Right atrium auricular region (tissue), 2 donors: ENCODE measurements around the gene RPAIN. TPM values are rescaled to one million over a fixed set of nuclear protein-coding genes. Genes with fewer than 3 reads are reported as not detected.

ENCODE experiments used
- DNase-seq: peaks from one replicate; pipeline ENCODE4 v3.0.0-alpha.2; 2019; ENCODE audit warnings: low spot score
- H3K27ac ChIP-seq, 2 donors: fragments of 200-600 bp; sonication (generic); 1 replicate in 1 of 2; 2 replicates in 1 of 2; pipeline ENCODE4 v1.5.1; 2016 to 2019
- H3K27me3 ChIP-seq, 2 donors: fragments of 200-600 bp; sonication (generic); one replicate each; pipeline versions ENCODE4 v1.5.1 to v1.6.0; 2017 to 2019
- H3K36me3 ChIP-seq: fragments of 200-600 bp; sonication (generic); one replicate; pipeline ENCODE4 v1.5.1; 2016
- H3K4me1 ChIP-seq, 2 donors: fragments of 200-600 bp; sonication (generic); one replicate each; pipeline versions ENCODE4 v1.5.1 to v1.6.0; 2017 to 2019
- H3K4me3 ChIP-seq, 2 donors: fragments of 200-600 bp; sonication (generic); 1 replicate in 1 of 2; 2 replicates in 1 of 2; pipeline ENCODE4 v1.5.1; 2017 to 2019; ENCODE audit warnings: mild to moderate bottlenecking in 1 of 2, moderate library complexity in 1 of 2
- H3K9me3 ChIP-seq, 2 donors: fragments of 200-600 bp; sonication (generic); one replicate each; pipeline ENCODE4 v1.5.1; 2019
- total RNA-seq, 2 donors: library from RNA; depleted of rRNA; stranded (reverse); fragments of >200 nt; gene quantifications; one replicate each; pipeline ENCODE4 v1.1.0, GENCODE V29; 2016
- TF ChIP-seq, protein P1 (sequence below), 2 donors: fragments of 200-600 bp; sonication (generic); IDR thresholded peaks; one replicate each; pipeline ENCODE4 v1.5.1; 2019; ENCODE audit warnings: antibody characterized with exemption in 2 of 2

RPAIN gene
- total RNA-seq, 2 donors from 2014 or later, result 31.4 to 40.7 TPM

DNA sequence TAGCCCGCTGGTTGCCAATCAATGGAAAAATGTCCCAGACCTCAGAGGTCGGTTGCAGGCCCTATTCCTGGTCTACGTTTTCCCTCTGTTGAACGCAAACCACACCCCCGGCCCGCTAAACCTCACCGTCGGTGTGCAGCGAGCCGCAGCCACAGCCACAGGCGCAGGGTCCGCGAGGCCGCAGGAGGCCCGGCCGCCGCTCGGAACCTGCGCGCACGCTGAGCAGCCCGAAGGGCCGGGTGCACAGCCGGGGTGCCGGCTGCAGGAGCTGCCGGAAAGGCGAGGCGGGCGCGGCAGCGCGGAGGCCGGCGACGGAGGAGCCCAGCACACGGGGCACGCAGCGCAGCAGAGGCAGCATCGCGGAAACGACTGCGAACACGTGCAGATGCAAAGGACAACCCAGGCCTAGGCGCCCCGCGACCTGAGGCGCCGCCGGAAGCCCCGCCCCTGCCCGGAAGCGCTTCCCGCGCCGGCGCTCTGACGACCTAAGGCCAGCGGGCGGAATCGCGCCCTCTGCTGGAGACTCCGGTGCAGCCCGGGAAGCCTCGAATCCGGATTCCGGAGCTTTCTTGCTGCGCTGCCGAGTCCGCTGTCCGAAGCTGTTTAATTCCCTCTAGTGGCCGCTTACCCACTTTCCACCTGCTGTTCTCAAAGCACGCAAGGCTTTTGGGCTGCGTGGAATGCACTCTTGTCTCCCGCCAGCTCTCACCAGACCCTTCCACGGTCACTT is 18.9 kb downstream of the RPAIN start, which contains the start of gene C1QBP:
Gene C1QBP (minus strand): TSS at position 440 of the 730 bp plus-strand sequence. CDS start 82 bp downstream, at position 358.
- peak; percentile 91 for DNase-seq
- TF ChIP-seq, protein P1, sequence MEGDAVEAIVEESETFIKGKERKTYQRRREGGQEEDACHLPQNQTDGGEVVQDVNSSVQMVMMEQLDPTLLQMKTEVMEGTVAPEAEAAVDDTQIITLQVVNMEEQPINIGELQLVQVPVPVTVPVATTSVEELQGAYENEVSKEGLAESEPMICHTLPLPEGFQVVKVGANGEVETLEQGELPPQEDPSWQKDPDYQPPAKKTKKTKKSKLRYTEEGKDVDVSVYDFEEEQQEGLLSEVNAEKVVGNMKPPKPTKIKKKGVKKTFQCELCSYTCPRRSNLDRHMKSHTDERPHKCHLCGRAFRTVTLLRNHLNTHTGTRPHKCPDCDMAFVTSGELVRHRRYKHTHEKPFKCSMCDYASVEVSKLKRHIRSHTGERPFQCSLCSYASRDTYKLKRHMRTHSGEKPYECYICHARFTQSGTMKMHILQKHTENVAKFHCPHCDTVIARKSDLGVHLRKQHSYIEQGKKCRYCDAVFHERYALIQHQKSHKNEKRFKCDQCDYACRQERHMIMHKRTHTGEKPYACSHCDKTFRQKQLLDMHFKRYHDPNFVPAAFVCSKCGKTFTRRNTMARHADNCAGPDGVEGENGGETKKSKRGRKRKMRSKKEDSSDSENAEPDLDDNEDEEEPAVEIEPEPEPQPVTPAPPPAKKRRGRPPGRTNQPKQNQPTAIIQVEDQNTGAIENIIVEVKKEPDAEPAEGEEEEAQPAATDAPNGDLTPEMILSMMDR (IDR thresholded peaks at IDR 0.05), result peak; percentile 99
- H3K4me1 ChIP-seq, result peaks cover 0 to 17% of the 10 kb centered on the region in 2 donors
- H3K4me3 ChIP-seq, result peak within 1 kb of the TSS; percentile 79 to 84
- no peaks in the 10 kb centered on the region for H3K27me3 ChIP-seq
- peak within 1 kb of the TSS; percentile 67 to 70 for H3K27ac ChIP-seq
- H3K9me3 ChIP-seq, result no peaks in the 10 kb centered on the region
- peaks cover 29% of the 10 kb centered on the region for H3K36me3 ChIP-seq

DNA sequence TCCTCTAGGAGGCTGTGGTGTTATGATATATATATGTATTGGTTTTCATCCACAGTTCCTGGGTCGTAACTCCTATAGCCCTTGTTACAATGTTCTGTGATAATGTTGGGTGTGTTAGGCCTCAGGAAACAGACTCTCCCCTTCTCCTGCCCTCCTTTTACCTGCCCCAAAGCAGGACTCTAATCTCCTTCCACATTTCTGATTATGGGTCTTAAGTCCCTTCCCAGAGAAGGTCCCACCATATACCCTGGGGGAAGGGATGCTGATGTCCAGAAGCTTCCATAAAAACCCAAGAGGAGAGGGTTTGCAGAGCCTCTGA is 19.4 kb downstream of the RPAIN start:
- H3K4me1 ChIP-seq, result peaks cover 0 to 17% of the 10 kb centered on the region in 2 donors
- no peak for DNase-seq
- peaks cover 30% of the 10 kb centered on the region for H3K36me3 ChIP-seq
- TF ChIP-seq, protein P1 (IDR thresholded peaks at IDR 0.05), result peak in 1 of 2 donors; percentile 50
- peak overlapping the region; percentile 67 to 70 for H3K27ac ChIP-seq
- no peaks in the 10 kb centered on the region for H3K27me3 ChIP-seq
- peak overlapping the region; percentile 79 to 84 for H3K4me3 ChIP-seq
- no peaks in the 10 kb centered on the region for H3K9me3 ChIP-seq

DNA sequence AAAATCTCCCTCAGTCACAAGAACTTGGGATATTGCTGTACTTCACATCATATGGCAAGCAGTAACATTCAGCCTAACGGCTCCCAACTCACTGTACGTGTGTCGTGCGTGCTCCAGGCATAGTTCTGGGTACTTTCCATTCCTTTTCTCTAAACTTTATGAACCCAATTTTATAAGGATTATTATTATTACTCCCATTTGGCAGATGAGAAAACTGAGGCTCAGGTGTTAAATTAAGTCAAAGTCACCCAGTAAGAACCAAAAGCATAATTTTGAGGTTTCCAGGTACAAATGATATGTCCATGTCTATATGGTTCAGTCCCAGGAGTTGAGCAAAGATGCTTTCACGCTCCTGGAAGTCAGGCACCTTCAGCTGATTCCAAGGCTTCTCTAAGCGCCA is 23.7 kb downstream of the RPAIN start:
- no peak overlapping the region for H3K4me3 ChIP-seq
- peaks cover 40% of the 10 kb centered on the region for H3K36me3 ChIP-seq

DNA sequence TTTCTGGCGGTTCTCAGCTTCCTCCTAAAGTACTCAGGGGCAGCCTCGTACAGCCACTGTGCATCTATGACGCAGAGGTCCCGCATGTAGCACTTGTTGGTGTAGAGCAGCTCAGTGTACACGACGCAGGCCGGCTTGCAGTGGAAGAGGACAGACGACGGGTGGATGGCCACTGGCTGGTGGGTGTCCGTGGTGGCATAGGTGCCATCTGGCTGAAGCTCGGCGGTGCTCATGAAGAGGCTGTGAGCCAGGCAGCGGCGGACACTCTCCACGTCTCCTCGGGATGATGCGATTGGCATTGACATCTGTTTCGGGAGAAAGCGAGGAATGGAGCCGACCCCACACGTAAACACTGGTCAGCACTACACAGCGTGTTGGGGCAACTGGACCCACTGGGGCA is 24.2 kb downstream of the RPAIN start:
- peaks cover 45% of the 10 kb centered on the region for H3K36me3 ChIP-seq
- TF ChIP-seq, protein P1 (IDR thresholded peaks at IDR 0.05), result no peak
- no peak overlapping the region for H3K4me3 ChIP-seq
- H3K9me3 ChIP-seq, result no peaks in the 10 kb centered on the region
- no peak overlapping the region for H3K27ac ChIP-seq
- no peaks in the 10 kb centered on the region for H3K27me3 ChIP-seq
- no peak for DNase-seq
- H3K4me1 ChIP-seq, result peaks cover 0 to 5% of the 10 kb centered on the region in 2 donors

More for the DNA sequence above, 23.7 kb downstream of the RPAIN start:
- H3K27me3 ChIP-seq, result no peaks in the 10 kb centered on the region
- no peaks in the 10 kb centered on the region for H3K9me3 ChIP-seq
- no peak for DNase-seq
- H3K27ac ChIP-seq, result no peak overlapping the region
- peaks cover 0 to 6% of the 10 kb centered on the region in 2 donors for H3K4me1 ChIP-seq
- TF ChIP-seq, protein P1 (IDR thresholded peaks at IDR 0.05), result no peak

DNA sequence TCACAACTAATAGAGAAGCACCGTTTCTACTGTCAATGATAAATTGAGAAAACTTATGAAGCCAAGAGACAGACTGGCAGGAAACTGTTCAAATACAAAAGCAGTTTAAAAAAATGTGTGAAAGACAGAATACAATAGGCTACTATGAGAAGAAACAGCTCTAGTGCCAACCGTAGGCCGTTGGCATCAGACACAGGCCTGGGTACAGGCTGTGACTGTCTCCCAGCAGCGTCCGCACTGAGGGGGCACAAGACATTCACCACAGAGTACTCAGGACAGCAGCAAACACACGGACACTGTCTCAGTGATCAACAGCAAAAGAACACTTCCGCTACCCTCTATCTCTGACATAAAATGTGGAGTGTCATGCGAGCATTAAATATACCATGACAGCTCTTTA is 26.8 kb downstream of the RPAIN start:
- TF ChIP-seq, protein P1 (IDR thresholded peaks at IDR 0.05), result no peak
- Histone ChIP-seq H3K4me3 (no peak overlapping the region), H3K27ac (no peak overlapping the region), H3K27me3 (no peaks in the 10 kb centered on the region), H3K36me3 (peaks cover 61% of the 10 kb centered on the region), H3K4me1 (no peaks in the 10 kb centered on the region), H3K9me3 (no peaks in the 10 kb centered on the region)
- DNase-seq, result no peak
